Upper lobe of left lung (tissue), 6 donors: ENCODE data around the gene TNS1. TPM values are rescaled to one million over a fixed set of nuclear protein-coding genes. Genes with fewer than 3 reads are reported as not detected.

Source experiments
- ATAC-seq, 2 donors: fragments of 200-7000 bp; cut with Tn5 transposase; one replicate each; pipeline ENCODE4 v1.9.1; 2022; ENCODE audit warnings: mild to moderate bottlenecking in 2 of 2, moderate library complexity in 2 of 2; ENCODE audit not compliant: low FRiP score in 2 of 2
- DNase-seq, 2 donors: peaks; one replicate each; pipeline ENCODE4 v3.0.0-alpha.2; 2019 to 2020
- H3K27ac ChIP-seq, 4 donors: fragments of 200-600 bp; sonication (generic); one replicate each; pipeline ENCODE4 v1.5.1; 2016 to 2019
- H3K27me3 ChIP-seq, 4 donors: fragments of 200-600 bp; sonication (generic); one replicate each; pipeline ENCODE4 v1.5.1; 2017 to 2019
- H3K36me3 ChIP-seq, 4 donors: fragments of 200-600 bp; sonication (generic); one replicate each; pipeline ENCODE4 v1.5.1; 2016 to 2019
- H3K4me1 ChIP-seq, 4 donors: fragments of 200-600 bp; sonication (generic); one replicate each; pipeline ENCODE4 v1.5.1; 2018 to 2019
- H3K4me3 ChIP-seq, 4 donors: fragments of 200-600 bp; sonication (generic); one replicate each; pipeline ENCODE4 v1.5.1; 2017 to 2019; ENCODE audit warnings: mild to moderate bottlenecking in 2 of 4, moderate library complexity in 1 of 4
- H3K9me3 ChIP-seq, 4 donors: fragments of 200-600 bp; sonication (generic); one replicate each; pipeline ENCODE4 v1.5.1; 2018 to 2019
- CTCF ChIP-seq, 6 experiments: fragments of 450-650 bp in 4 of 6; fragments of 200-600 bp in 2 of 6; sonication (generic) in 2 of 6; IDR thresholded peaks; one replicate each; pipeline ENCODE4 v1.5.1; 2016 to 2019; ENCODE audit warnings: antibody characterized with exemption in 6 of 6
- EP300 ChIP-seq, 4 donors: sonication (generic); formaldehyde crosslinking; IDR thresholded peaks; one replicate each; pipeline ENCODE4 v1.5.1; 2017; ENCODE audit warnings: antibody characterized with exemption in 4 of 4, control low read depth in 2 of 4
- POLR2A ChIP-seq, 4 donors: fragments of 450-650 bp; IDR thresholded peaks; one replicate each; pipeline ENCODE4 v1.5.1; 2016 to 2017; ENCODE audit warnings: antibody characterized with exemption in 4 of 4, mild to moderate bottlenecking in 2 of 4
- POLR2AphosphoS5 ChIP-seq, 2 donors: sonication (generic); formaldehyde crosslinking; IDR thresholded peaks; one replicate each; pipeline ENCODE4 v1.5.1; 2017; ENCODE audit warnings: antibody characterized with exemption in 2 of 2
- WGBS, 2 donors: methylation state at CpG; one replicate each; pipeline ENCODE4 v1.1.5; 2017 to 2018; 5-methylcytosine and 5-hydroxymethylcytosine counted together
- total RNA-seq, 6 donors: library from RNA; depleted of rRNA in 4 of 6; stranded (reverse); fragments of >200 nt in 4 of 6; gene quantifications; one replicate each; pipeline versions ENCODE4 v1.1.0 to v1.2.1, GENCODE V29; 2016 to 2021
- donor health status: DM: no; HTN: no; CAD: no; lungs with moderate emphysema.
- donor health status: DM: no; HTN: yes; CAD: no; lungs with severe emphysema.

TNS1 gene
- total RNA-seq, 6 donors from 2014 or later: 325 to 1,095 (median 550) TPM

- peak in 1 of 2 donors; percentile 18 for ATAC-seq
- WGBS, 2 donors: 62 to 73% methylated on average over 7 of the region's 7 CpGs
- H3K36me3 ChIP-seq: no peaks in the 10 kb centered on the region
- peak overlapping the region; percentile 62 to 80 (median 72) for H3K27ac ChIP-seq
- no peak for DNase-seq
- H3K27me3 ChIP-seq: no peaks in the 10 kb centered on the region
- H3K4me1 ChIP-seq: peaks cover 50 to 70% (median 63%) of the 10 kb centered on the region in 4 donors
- H3K4me3 ChIP-seq: no peak overlapping the region
- TF ChIP-seq POLR2AphosphoS5 (IDR thresholded peaks at IDR 0.05) (no peak), POLR2A (IDR thresholded peaks at IDR 0.05) (no peak), CTCF (IDR thresholded peaks at IDR 0.05) (no peak), EP300 (IDR thresholded peaks at IDR 0.05) (peak in 1 of 4 donors; percentile 7)
- H3K9me3 ChIP-seq: no peaks in the 10 kb centered on the region
Measured at GRCh38 chr2:217953011-217953481, 49.7 kb downstream of the TNS1 start.

GRCh38 chr2:217952409-217952808 is 50.4 kb downstream of the TNS1 start:
- ATAC-seq (no peak), DNase-seq (no peak)
- WGBS, 2 donors: 83 to 91% methylated on average over 7 of the region's 7 CpGs
- no peaks in the 10 kb centered on the region for H3K9me3 ChIP-seq
- H3K4me1 ChIP-seq: peaks cover 50 to 74% (median 66%) of the 10 kb centered on the region in 4 donors
- no peak overlapping the region for H3K4me3 ChIP-seq
- no peaks in the 10 kb centered on the region for H3K36me3 ChIP-seq
- H3K27ac ChIP-seq: peak overlapping the region; percentile 54 to 80 (median 72)
- no peaks in the 10 kb centered on the region for H3K27me3 ChIP-seq
- TF ChIP-seq POLR2AphosphoS5 (IDR thresholded peaks at IDR 0.05): no peak
- TF ChIP-seq CTCF (IDR thresholded peaks at IDR 0.05): no peak

DNA sequence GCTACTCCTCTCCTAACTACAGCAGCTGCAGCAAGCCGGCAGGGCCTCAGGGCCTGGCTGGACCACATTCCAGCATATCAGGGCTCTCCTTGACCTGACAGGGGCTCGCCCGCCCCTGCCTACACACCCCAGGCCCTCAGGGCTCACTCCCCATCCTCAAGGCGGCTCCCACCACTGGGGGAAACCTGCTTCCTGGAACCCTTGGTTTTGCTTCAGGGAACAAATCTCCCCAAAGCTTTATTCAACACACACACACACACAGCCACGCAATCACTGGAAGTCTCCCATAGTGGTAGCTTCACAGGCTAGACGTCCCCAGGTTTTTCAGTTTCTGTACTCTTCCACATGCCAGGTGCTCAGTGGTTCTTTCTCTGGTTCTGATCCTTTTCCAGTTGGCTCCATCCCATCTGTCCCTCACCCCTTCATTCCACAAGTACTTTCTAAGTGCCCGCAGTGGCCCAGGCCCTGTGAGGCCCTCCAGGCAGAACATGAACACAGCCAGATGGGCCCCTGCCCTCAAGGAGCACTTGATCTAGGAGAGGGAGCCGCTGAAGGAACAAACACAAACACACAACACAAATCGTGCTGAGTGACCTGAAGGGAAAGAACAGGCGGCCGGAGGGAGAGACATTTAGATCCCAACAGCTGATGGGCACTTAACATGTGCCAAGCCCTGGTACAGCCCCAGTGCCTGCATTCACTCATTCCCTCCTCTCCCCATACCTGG is 51.1 kb downstream of the TNS1 start:
- H3K27ac ChIP-seq: peak overlapping the region; percentile 54 to 80 (median 72)
- H3K9me3 ChIP-seq: no peaks in the 10 kb centered on the region
- H3K4me3 ChIP-seq: no peak overlapping the region
- peak in 1 of 2 donors; percentile 75 for DNase-seq
- ATAC-seq: peak; percentile 18 to 44
- no peaks in the 10 kb centered on the region for H3K27me3 ChIP-seq
- no peaks in the 10 kb centered on the region for H3K36me3 ChIP-seq
- TF ChIP-seq POLR2AphosphoS5 (IDR thresholded peaks at IDR 0.05): peak in 1 of 2 donors; percentile 39
- peak in 1 of 4 donors; percentile 5 for TF ChIP-seq EP300 (IDR thresholded peaks at IDR 0.05)
- no peak for TF ChIP-seq CTCF (IDR thresholded peaks at IDR 0.05)
- no peak for TF ChIP-seq POLR2A (IDR thresholded peaks at IDR 0.05)
- H3K4me1 ChIP-seq: peaks cover 50 to 74% (median 66%) of the 10 kb centered on the region in 4 donors
- 63 to 72% methylated on average over 11 of the region's 11 CpGs for WGBS, 2 donors

DNA sequence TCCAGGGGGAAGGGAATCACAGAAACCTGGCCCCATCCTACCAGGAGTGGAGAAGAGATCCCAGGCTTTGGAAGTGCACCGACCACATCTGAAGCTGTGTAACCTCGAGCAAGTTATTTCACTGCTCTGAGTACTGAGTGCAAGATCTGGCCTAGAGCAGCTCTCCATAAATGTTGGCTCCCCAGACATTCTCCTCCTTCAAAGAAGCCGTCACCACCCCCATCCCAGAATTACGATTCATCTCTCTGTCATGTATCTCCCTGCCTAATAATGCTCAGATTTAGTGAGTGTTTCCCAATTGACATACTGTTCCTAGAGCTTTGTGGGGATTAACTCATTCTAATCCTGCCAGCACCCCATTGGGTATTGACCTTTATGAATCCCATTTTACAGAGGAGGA is 51.7 kb downstream of the TNS1 start:
- Histone ChIP-seq H3K4me3 (no peak overlapping the region), H3K36me3 (no peaks in the 10 kb centered on the region), H3K27ac (peak overlapping the region; percentile 54 to 80 (median 72)), H3K9me3 (no peaks in the 10 kb centered on the region), H3K27me3 (no peaks in the 10 kb centered on the region), H3K4me1 (peaks cover 50 to 74% (median 66%) of the 10 kb centered on the region in 4 donors)
- WGBS, 2 donors: 58 to 65% methylated on average over 3 to 4 of the region's 4 CpGs
- TF ChIP-seq EP300 (IDR thresholded peaks at IDR 0.05): no peak
- no peak for TF ChIP-seq POLR2A (IDR thresholded peaks at IDR 0.05)
- no peak for TF ChIP-seq CTCF (IDR thresholded peaks at IDR 0.05)
- ATAC-seq (no peak), DNase-seq (no peak)
